HepG2 (cell line): ENCODE measurements around the gene UCK2. TPM values are rescaled to one million over a fixed set of nuclear protein-coding genes. Genes with fewer than 3 reads are reported as not detected.

Experiments
- ATAC-seq: fragments of 200-7000 bp; cut with Tn5 transposase; 3 replicates; pipeline ENCODE4 v1.9.1; 2020; ENCODE audit warnings: mild to moderate bottlenecking, moderate library complexity
- BruUV-seq: library from RNA; stranded (reverse); fragments of 400-500 nt; replicated peaks from 2 replicates; lab custom pipeline; 2021; lab: Mats Ljungman, UMichigan
- CTCF ChIA-PET: fragments of 300-600 bp; formaldehyde crosslinking; extraction: SDS; loops from one replicate; lab custom pipeline; 2021; ENCODE audit warnings: low total read pairs, inconsistent platforms, low intra/inter-chr PET ratio; lab: Yijun Ruan, JAX
- POLR2A ChIA-PET: fragments of 350-600 bp; sonication (Branson Sonifier 250); formaldehyde crosslinking; loops from one replicate; lab custom pipeline; 2020; ENCODE audit warnings: antibody characterized with exemption, inconsistent platforms; lab: Yijun Ruan, JAX
- DNase-seq: peaks from one replicate; pipeline ENCODE4 v3.0.0-alpha.2; 2015; ENCODE audit warnings: low spot score
- FAIRE-seq: peaks from 3 replicates; lab custom pipeline; 2011; peaks lifted over from hg19 to GRCh38; lab: Jason Lieb, UNC
- H2AFZ ChIP-seq: one replicate; pipeline ENCODE4 v1.6.1; 2011; ENCODE audit warnings: low read length, inconsistent platforms
- H3K27ac ChIP-seq: fragments of 300-600 bp; 3 replicates; pipeline ENCODE4 v1.8.0; 2011; ENCODE audit warnings: mixed run types, mild to moderate bottlenecking, mixed read lengths, low read length, inconsistent platforms; ENCODE audit not compliant: insufficient read depth; ENCODE audit errors: extremely low read length
- H3K27me3 ChIP-seq, 2 experiments: fragments of 200-600 bp in 1 of 2; 2 replicates in 1 of 2; 3 replicates in 1 of 2; pipeline versions ENCODE4 v1.6.0 to v1.8.0; 2011; ENCODE audit warnings: low read length in 2 of 2, mild to moderate bottlenecking in 2 of 2, moderate library complexity in 2 of 2, inconsistent platforms in 1 of 2; ENCODE audit not compliant: insufficient read depth in 2 of 2, control insufficient read depth in 1 of 2
- H3K36me3 ChIP-seq, 2 experiments: fragments of 200-600 bp in 1 of 2; replicated peaks in 1 of 2; 2 replicates in 1 of 2; 3 replicates in 1 of 2; pipeline versions ENCODE4 v1.5.1 to v1.8.0; 2011; ENCODE audit warnings: low read length in 2 of 2, inconsistent platforms in 1 of 2; ENCODE audit not compliant: insufficient read depth in 2 of 2, control insufficient read depth in 1 of 2
- H3K4me1 ChIP-seq: 2 replicates; pipeline ENCODE4 v1.5.1; 2012; ENCODE audit warnings: low read length, inconsistent platforms; ENCODE audit not compliant: insufficient read depth
- H3K4me2 ChIP-seq: 2 replicates; pipeline ENCODE4 v1.6.0; 2011; ENCODE audit warnings: low read depth, low read length, inconsistent platforms
- H3K4me3 ChIP-seq, 3 experiments: fragments of 200-600 bp in 1 of 3; sonication (generic), shearing (Covaris generic) in 1 of 3; replicated peaks in 1 of 3; 2 replicates each; pipeline ENCODE4 v1.5.1; 2011 to 2016; ENCODE audit warnings: low read length in 3 of 3, inconsistent platforms in 2 of 3, low read depth in 2 of 3, mild to moderate bottlenecking in 2 of 3, control low read depth in 1 of 3, mixed read lengths in 1 of 3; ENCODE audit not compliant: insufficient read depth in 1 of 3
- H3K79me2 ChIP-seq: one replicate; pipeline ENCODE4 v1.6.1; 2011; ENCODE audit warnings: low read length, inconsistent platforms; ENCODE audit not compliant: insufficient read depth
- H3K9ac ChIP-seq: 2 replicates; pipeline ENCODE4 v1.6.0; 2011; ENCODE audit warnings: mild to moderate bottlenecking, low read depth, low read length, inconsistent platforms; ENCODE audit not compliant: insufficient read depth
- H3K9me3 ChIP-seq: 2 replicates; pipeline ENCODE4 v1.5.1; 2012; ENCODE audit warnings: mild to moderate bottlenecking, low read length
- H4K20me1 ChIP-seq: 2 replicates; pipeline ENCODE4 v1.6.0; 2011; ENCODE audit warnings: inconsistent platforms, mild to moderate bottlenecking, low read length, moderate library complexity; ENCODE audit not compliant: insufficient read depth
- KMT2B ChIP-seq: IDR thresholded peaks from 2 replicates; pipeline ENCODE4 v1.6.1; 2016; ENCODE audit warnings: missing genetic modification reagents, missing compliant biosample characterization
- PRPF4 ChIP-seq: fragments of 200-400 bp; formaldehyde crosslinking; IDR thresholded peaks from 2 replicates; pipeline ENCODE4 v1.6.1; 2016; ENCODE audit warnings: low read length, low read depth; ENCODE audit not compliant: poor library complexity, severe bottlenecking
- ZNF121 ChIP-seq: sonication (generic); formaldehyde crosslinking; IDR thresholded peaks from 2 replicates; pipeline ENCODE4 v1.5.0; 2020; ENCODE audit warnings: mild to moderate bottlenecking, missing genetic modification reagents
- ZNF263 ChIP-seq: sonication (generic); formaldehyde crosslinking; IDR thresholded peaks from 2 replicates; pipeline ENCODE4 v1.4.0; 2020; ENCODE audit warnings: missing genetic modification reagents
- WGBS: methylation state at CpG from one replicate; pipeline ENCODE4 v1.1.6; 2017; ENCODE audit warnings: low lambda C conversion rate; 5-methylcytosine and 5-hydroxymethylcytosine counted together
- in situ Hi-C: cut with HindIII; loops from 2 replicates; pipeline ENCODE4 v1.10.0; 2017; ENCODE audit warnings: low pct_unique_long_range_greater_than_20kb; ENCODE audit not compliant: extremely low pct_ligation_motif_present
- intact Hi-C: fragments of 100-400 bp; cut with micrococcal nuclease; formaldehyde crosslinking; loops from one replicate; pipeline ENCODE4 v1.10.0; 2022; ENCODE audit not compliant: unreplicated experiment
- polyA plus RNA-seq, 8 experiments: library from polyadenylated mRNA; depleted of rRNA in 3 of 8; stranded (reverse) in 7 of 8; unstranded in 1 of 8; fragments of >200 nt; fragmentation: Illumina TruSeq in 4 of 8; extraction: Trizol in 4 of 8; gene quantifications; 2 replicates each; pipeline versions ENCODE4 v1.2.1 to v1.2.3, GENCODE V29; 2011 to 2016; ENCODE audit warnings: low read depth in 4 of 8, missing spikeins in 1 of 8, mixed read lengths in 1 of 8; ENCODE audit not compliant: insufficient read depth in 1 of 8
- total RNA-seq, 5 experiments: library from RNA; depleted of rRNA; stranded (reverse); fragments of >200 nt; fragmentation: Illumina TruSeq; extraction: Trizol; gene quantifications; 2 replicates each; pipeline ENCODE4 v1.2.3, GENCODE V29; 2016; ENCODE audit warnings: low read depth in 1 of 5
- TF ChIP-seq, protein P1 (sequence below): sonication (generic); formaldehyde crosslinking; IDR thresholded peaks from 2 replicates; pipeline ENCODE4 v1.4.0; 2020; ENCODE audit warnings: missing genetic modification reagents, borderline replicate concordance
- TF ChIP-seq, protein P2 (sequence below): sonication (generic); formaldehyde crosslinking; IDR thresholded peaks from 2 replicates; pipeline ENCODE4 v1.5.0; 2020; ENCODE audit warnings: mild to moderate bottlenecking, missing genetic modification reagents

The UCK2 gene
- total and polyA plus RNA-seq, 2 of the 13 experiments (the other 11 are each of a cell fraction or from before 2014, with no cell fraction given), result 64.3 to 78.0 TPM

DNA sequence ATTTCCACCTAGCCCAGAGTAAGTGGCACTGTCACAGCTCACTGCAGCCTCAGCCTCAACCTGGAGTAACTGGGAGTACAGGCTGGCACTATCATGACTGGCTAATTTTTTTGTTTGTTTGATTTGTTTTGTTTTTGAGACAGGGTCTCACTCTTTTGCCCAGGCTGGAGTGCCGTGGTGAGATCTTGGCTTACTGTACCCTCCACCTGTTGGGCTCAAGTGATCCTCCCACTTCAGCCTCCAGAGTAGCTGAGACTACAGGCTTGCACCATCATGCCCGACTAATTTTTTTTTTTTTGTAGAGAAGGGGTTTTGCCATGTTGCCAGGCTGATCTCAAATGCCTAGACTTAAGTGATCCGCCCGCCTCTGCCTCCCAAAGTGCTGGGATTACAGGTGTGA, 2.5 kb downstream of the UCK2 start:
- Histone ChIP-seq H3K4me2 (peak overlapping the region; percentile 92), H3K4me3 (peak overlapping the region; percentile 81 to 87 (median 86); a peak in 5 of 6 replicates), H3K79me2 (peaks cover 67% of the 10 kb centered on the region), H3K4me1 (peaks cover 58% of the 10 kb centered on the region), H3K9ac (peak overlapping the region; percentile 94), H3K9me3 (no peaks in the 10 kb centered on the region), H4K20me1 (peaks cover 19% of the 10 kb centered on the region), H3K27me3 (no peaks in the 10 kb centered on the region; a peak in 2 of 5 replicates), H3K27ac (peak overlapping the region; percentile 94), H2AFZ (no peak overlapping the region), H3K36me3 (peaks cover 0 to 5% of the 10 kb centered on the region in 2 experiments; a peak in 1 of 5 replicates)
- in situ Hi-C loops (loop anchor here (5.0 kb wide), 1 partner anchor 77 kb away; no protein-coding TSS in a partner anchor), intact Hi-C loops (loop anchor here (2.0 kb wide), 2 partner anchors 41 to 81 kb away; no protein-coding TSS in a partner anchor)
- ChIA-PET CTCF (no interaction called here), POLR2A (interaction anchor here (1.4 to 2.4 kb wide), 9 partner anchors 8 to 75 kb away, joined by 3 to 22 read pairs (median 6); partner anchors contain the start of gene TMCO1)
- 85% methylated on average over 4 of the region's 4 CpGs for WGBS
- ATAC-seq (no peak), DNase-seq (no peak), FAIRE-seq (no peak)
- BruUV-seq, result no TSS peak
- TF ChIP-seq KMT2B (CRISPR knock-in tag), result 0 out of 2 replicates have a peak, but pooled peaks have one; percentile 23
- TF ChIP-seq ZNF121 (CRISPR knock-in tag), result 0 out of 2 replicates have a peak, but pooled peaks have one; percentile 13
- TF ChIP-seq, protein P1, sequence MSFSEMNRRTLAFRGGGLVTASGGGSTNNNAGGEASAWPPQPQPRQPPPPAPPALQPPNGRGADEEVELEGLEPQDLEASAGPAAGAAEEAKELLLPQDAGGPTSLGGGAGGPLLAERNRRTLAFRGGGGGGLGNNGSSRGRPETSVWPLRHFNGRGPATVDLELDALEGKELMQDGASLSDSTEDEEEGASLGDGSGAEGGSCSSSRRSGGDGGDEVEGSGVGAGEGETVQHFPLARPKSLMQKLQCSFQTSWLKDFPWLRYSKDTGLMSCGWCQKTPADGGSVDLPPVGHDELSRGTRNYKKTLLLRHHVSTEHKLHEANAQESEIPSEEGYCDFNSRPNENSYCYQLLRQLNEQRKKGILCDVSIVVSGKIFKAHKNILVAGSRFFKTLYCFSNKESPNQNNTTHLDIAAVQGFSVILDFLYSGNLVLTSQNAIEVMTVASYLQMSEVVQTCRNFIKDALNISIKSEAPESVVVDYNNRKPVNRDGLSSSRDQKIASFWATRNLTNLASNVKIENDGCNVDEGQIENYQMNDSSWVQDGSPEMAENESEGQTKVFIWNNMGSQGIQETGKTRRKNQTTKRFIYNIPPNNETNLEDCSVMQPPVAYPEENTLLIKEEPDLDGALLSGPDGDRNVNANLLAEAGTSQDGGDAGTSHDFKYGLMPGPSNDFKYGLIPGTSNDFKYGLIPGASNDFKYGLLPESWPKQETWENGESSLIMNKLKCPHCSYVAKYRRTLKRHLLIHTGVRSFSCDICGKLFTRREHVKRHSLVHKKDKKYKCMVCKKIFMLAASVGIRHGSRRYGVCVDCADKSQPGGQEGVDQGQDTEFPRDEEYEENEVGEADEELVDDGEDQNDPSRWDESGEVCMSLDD (CRISPR knock-in tag), result no peak

- no peak for ATAC-seq
- H3K27me3 ChIP-seq, result no peaks in the 10 kb centered on the region; a peak in 2 of 5 replicates
- no peak for TF ChIP-seq ZNF263 (CRISPR knock-in tag)
- peak; percentile 92 for TF ChIP-seq ZNF121 (CRISPR knock-in tag)
- TF ChIP-seq, protein P2, sequence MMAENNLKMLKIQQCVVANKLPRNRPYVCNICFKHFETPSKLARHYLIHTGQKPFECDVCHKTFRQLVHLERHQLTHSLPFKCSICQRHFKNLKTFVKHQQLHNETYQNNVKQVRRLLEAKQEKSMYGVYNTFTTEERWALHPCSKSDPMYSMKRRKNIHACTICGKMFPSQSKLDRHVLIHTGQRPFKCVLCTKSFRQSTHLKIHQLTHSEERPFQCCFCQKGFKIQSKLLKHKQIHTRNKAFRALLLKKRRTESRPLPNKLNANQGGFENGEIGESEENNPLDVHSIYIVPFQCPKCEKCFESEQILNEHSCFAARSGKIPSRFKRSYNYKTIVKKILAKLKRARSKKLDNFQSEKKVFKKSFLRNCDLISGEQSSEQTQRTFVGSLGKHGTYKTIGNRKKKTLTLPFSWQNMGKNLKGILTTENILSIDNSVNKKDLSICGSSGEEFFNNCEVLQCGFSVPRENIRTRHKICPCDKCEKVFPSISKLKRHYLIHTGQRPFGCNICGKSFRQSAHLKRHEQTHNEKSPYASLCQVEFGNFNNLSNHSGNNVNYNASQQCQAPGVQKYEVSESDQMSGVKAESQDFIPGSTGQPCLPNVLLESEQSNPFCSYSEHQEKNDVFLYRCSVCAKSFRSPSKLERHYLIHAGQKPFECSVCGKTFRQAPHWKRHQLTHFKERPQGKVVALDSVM (CRISPR knock-in tag), result peak; percentile 72
- TF ChIP-seq PRPF4, result no peak
- no peaks in the 10 kb centered on the region for H3K9me3 ChIP-seq
- POLR2A ChIA-PET, result no interaction called here
- in situ Hi-C loops (no loop called here), intact Hi-C loops (no loop called here)
- DNase-seq, result no peak
- BruUV-seq, result no TSS peak
- peaks cover 0 to 5% of the 10 kb centered on the region in 2 experiments; a peak in 1 of 5 replicates for H3K36me3 ChIP-seq
- H4K20me1 ChIP-seq, result peaks cover 23% of the 10 kb centered on the region
- H3K9ac ChIP-seq, result no peak overlapping the region
- H3K4me3 ChIP-seq, result no peak overlapping the region
- peaks cover 60% of the 10 kb centered on the region for H3K4me1 ChIP-seq
- H2AFZ ChIP-seq, result no peak overlapping the region
- H3K79me2 ChIP-seq, result peaks cover 78% of the 10 kb centered on the region
- no peak overlapping the region for H3K27ac ChIP-seq
- FAIRE-seq, result no peak
- WGBS, result 96% methylated on average over 3 of the region's 3 CpGs
- CTCF ChIA-PET, result no interaction called here
- H3K4me2 ChIP-seq, result no peak overlapping the region
Observed at GRCh38 chr1:165831146-165831545, 3.7 kb downstream of the UCK2 start.
